Anterior cingulate cortex (tissue), 58 donors: ENCODE data around the gene KRT34.
"Not testable (repeated sequence)": the region's sequence is repeated elsewhere in the genome, so short reads cannot be mapped to it uniquely, and the experiment has no call there.

Experiments used
- DNase-seq, 58 donors: peaks; one replicate each; lab custom pipeline; 2025; lab: John Stamatoyannopoulos, UW

The KRT34 gene

DNA sequence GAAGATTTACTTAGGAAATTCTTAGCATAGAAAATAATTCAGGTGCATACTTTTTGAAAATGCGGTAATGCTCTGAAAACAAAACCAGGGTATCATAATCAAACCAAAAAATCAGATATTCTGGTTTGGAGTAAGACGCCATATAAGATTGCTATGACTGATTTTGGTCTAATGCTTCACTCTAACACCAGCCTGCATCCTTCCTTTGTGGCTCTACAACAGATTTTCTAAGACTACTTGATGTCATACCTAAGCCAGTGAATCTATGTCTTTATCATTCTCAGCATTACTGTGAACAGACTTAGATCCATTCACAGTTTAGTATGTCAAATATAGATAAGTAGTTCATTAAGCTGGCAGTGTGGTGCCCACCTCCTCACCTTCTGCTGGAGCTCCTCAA lies 13.1 kb downstream of the KRT34 start:
- DNase-seq = no peak

GRCh38 chr17:41367426-41368075 lies 14.6 kb downstream of the KRT34 start:
- DNase-seq = no peak

DNA sequence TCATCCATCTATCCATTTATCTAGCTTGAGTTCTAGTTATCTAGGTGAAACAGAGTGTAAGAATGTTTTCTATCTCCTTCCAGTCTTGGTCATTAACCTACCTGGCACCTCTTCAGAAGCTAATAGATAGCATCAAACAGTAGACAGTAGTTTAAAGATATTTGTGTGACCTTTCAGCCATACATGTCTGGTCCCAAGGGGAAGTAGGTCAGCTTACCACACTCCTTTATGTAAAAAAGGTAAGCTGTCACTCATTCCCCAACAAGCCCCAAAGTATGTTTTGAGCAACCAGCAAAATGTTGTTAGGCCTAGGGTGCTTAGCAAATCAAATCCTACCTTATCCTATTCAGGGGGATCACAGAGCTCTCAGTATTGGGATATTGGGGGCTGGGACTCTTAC lies 16.0 kb downstream of the KRT34 start:
- no peak for DNase-seq

DNA sequence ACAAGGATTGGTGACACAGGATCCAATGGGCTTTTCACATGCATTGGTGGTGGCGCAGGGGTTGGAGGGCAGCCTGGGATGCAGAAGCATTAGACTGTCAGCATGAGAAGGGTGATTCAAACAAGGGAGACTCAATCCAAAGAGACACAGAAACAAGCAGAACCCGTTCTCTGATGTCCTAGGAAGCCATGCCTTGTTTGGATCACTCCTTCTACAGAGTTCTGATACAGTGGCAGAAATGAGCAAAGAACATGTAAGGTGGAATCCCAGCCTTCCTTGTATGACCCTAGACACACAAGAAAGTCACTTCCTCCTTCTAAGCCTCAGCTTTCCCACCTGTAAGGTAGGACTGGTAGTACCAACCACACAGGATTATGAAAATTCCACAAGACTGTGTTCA lies 18.2 kb downstream of the KRT34 start:
- DNase-seq = no peak

DNA sequence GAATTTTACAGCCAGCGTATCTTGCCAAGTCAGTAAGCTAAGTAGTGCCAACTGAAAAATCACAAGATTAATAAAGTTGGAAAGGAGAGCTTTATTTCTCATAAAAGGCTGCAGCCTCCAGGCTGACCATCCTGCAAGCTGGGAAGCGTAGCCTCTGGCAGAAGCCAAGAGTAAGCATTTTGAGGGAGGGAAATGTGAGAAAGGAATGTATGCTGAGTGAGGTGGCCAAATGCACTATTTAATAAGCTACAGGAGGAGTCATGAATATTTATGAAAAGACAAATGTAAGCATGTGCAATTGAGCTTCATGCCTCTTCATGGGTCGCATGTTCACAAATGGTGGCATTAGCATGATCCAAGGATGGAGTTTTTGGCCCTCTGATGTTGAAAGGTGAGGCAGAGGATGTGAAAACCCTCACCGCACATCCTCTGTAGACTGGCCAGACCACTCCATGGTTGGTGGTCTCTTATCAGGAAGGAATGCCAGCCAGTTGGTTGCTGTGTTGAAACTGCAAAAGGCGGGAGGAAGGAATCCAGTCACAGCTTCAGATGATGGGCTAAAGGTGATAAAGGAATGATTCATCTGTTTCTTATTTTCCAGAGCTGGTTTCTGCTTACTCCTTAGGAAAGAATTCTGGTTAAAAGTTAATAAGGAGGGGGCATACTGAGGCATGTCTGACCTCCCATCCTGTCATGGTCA lies 21.7 kb downstream of the KRT34 start:
- DNase-seq = no peak

- no peak for DNase-seq
Measured at GRCh38 chr17:41354536-41354935, 27.6 kb downstream of the KRT34 start.

DNA sequence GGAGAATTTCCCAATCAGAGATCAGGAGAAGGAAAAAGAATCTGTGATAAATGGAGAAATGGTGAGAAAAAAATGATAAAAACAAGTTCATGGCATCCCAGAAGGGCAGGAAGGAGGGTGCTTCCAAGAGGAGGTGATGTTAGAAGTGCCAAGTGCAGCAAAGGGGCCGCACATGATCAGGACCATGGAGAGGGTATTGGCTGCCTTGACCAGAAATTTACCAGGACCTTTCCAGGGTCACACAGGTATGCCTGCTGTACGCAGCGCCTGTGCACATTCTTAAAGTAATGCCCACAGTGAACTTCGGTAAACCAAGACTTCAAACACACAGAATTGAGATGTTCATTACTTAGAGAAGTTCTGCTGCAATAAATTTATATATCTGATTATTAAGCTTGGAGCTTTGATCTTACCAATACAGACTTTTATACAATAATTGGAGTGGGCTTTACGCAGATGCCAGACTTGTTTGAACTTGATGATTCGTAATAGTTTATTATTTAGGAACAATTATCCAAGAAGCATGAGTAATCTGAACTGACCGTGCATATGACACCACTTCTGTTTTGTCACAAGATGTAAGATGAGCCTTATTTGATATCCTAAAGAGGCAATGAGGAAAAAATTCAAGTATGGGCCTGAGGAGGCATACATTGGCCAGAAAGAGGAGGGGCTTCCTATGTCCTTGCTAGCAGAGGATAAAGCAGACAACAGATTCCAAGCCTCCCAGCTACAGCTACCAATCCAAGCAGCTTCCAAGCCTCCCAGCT lies 29.3 kb downstream of the KRT34 start:
- no peak for DNase-seq

GRCh38 chr17:41351177-41351576 lies 30.9 kb downstream of the KRT34 start:
- no peak for DNase-seq

DNA sequence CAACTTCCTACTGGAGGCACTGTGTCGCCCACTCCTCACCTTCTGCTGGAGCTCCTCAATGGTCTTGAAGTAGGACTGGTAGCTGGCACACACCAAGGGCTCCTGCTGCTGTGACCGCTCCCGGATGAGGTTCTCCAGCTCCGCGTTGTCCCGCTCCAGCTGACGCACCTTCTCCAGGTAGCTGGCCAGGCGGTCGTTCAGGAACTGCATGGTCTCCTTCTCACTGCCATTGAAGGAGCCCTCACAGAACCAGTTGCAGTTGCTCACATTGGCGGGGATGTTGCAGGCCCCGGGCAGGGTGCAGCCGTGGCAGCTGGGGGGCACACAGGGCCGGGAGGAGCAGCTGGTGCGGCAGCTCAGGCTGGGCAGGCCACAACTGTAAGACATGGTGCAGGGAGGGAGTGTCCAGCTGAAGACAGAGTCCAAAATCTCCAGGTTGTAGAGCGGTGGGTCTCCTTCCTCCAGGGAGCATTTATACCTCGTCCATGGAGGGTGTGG lies 31.7 kb downstream of the KRT34 start, which contains the start of gene KRT33A:
KRT33A (minus strand) TSS at position 448 of the 498 bp plus-strand sequence; CDS start at position 387, 61 bp downstream.
- not testable (repeated sequence) for DNase-seq

- peak in 1 of 58 donors; percentile 3 for DNase-seq
Measured at GRCh38 chr17:41347869-41348760, 34.0 kb downstream of the KRT34 start.

DNA sequence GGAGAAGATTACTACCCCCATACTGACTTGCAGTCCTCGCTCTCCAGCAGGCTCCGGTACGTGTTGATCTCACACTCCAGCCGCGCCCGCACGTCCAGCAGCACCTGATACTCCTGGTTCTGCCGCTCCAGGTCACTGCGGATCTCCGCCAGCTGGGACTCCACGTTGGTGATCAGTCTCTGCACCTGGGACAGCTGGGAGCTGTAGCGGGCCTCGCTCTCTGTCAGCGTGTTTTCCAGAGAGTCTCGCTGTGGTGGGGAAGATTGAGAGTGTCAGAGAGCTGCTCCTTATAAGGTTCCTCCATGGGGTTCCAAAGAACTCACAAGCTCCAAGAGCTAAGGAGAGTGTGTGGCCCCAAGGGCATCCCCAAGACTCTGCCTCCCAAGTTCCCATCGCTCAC lies 35.7 kb downstream of the KRT34 start:
- not testable (repeated sequence) for DNase-seq

DNA sequence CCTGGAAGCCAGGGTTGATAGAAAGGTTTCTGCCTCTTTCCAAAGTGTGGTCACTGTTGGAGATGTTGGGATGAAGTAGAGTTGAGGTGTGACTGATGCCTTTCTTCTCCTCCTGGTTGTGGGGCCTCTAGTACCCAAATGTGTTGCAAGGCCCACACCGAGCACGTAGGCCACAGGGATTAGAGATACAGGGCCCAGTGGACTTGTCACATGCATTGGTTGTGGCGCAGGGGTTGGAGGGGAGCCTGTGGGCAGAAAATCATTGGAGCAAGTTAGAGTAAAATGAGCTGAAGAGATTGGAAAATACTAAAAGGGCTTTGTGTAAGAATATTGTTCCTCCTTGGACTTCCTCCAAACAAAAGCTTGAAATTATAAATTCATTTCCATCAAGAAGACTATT lies 36.1 kb downstream of the KRT34 start:
- no peak for DNase-seq

DNA sequence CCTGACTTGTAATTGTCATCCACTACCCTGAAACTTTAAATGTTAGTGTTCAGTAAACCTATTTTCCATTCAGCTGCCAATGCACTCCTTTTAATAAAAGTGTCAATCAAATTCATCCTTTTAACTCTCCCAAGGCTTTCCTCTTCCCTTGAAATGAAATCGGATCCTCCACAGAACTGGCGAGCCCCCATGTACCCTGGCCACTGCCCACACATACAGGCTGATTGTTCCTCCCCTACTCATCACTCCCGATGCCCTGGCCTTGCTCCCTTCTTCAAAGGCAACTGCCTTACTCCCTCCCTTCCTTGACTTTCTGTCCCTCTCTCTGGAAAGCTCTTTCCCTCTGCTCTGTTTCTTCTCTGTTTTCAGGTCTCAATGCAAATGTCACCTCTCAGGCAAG lies 39.1 kb downstream of the KRT34 start:
- DNase-seq = no peak

DNA sequence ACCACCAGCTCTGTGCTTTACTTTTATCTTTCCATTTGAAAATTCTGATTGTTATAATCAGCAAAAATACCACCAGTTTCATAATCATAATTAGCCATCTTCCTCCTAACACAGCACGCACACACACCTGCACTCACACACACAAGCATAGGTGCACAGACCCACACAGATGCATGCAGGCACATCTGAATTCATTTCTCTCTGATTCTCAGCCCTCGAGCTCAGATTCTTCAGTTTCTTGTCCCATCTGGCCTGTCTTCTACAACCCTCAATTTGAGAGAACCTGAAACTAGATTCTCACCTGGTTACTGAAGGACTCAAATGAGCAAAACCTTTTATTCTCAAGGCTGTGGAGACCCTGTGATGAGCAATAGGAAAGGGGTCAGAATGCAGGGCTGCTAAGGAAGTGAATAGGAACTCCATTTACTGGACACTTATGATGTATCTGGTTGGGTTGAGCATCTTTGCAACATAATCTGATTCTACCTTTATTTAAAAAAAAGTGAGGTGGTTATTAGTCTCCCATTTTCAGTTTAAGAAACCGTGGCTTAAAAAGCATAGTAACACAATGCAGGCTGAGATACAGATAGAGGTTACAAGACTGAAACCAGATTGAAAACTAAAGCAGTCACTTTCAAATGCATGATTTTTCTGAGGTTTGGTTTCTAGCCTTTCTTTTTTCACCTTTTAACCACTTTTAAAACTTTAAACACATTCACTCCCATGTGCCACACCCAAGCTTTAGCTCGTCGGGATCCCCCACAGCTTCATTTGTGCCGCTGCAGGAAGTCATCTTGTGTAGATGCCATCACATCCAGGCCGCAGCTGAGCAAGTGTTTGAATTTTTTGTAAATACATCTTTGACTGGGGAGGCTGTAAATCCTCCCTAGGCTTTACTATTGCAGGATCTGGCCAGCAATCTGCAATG lies 40.9 kb downstream of the KRT34 start:
- no peak for DNase-seq

GRCh38 chr17:41340494-41340893 lies 41.6 kb downstream of the KRT34 start:
- DNase-seq = no peak

DNA sequence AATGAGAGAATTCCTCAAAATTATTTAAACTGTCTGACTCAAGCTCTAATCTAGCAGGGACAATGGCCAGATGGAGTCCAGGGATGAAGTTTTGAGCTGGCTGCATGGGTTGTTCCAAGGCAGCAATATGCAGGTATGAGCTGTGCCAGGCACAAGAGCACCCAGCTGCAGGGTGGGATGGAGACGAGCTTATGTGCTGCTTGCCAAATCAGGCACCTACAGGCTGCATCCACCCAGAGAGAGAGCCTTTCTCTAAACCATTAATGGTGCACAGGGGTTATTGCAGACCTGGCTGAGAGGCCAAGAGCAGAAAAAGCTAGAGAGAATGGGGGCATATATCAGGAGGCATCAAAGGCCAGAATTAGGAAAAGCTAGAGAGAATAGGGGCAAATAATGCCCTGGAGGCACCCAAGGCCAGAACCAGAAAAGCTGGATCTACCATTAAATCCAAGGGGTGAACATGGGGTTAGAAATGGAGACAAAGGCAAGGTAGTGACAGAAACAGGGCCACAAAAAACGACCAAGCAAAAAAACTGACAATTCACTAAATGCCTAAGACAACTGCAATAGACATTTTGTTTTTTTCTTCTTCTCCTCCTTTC lies 42.4 kb downstream of the KRT34 start:
- DNase-seq = no peak

- no peak for DNase-seq
Measured at GRCh38 chr17:41338961-41339485, 43.1 kb downstream of the KRT34 start.

DNA sequence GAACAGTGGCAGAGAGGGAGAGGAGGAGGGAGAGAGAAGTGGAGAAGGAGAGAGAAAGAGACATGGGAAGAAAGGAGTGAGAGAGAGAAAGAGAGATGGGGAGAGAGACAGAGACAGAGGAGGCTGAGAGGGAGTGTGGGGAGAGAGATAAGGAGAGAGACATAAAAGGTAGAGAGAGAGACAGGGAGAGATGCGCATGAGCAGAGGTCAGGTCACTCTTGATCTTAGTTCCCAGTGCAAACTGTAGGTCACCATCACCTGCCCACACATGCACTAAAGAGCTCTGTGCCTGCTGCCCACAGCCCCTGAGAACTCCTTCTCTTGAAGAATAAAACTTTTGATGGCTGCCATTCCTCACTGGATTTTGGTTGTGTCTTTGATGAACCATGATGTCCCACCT lies 46.4 kb downstream of the KRT34 start:
- no peak for DNase-seq
